ENCODE data around the gene PCDHGA9. TPM values are rescaled to one million over a fixed set of nuclear protein-coding genes. Genes with fewer than 3 reads are reported as not detected.
"Not testable (repeated sequence)": the region's sequence is repeated elsewhere in the genome, so short reads cannot be mapped to it uniquely, and the experiment has no call there.

PCDHGA9 gene
- total RNA-seq, 2 donors from 2014 or later: 4.9 to 8.2 TPM

DNA sequence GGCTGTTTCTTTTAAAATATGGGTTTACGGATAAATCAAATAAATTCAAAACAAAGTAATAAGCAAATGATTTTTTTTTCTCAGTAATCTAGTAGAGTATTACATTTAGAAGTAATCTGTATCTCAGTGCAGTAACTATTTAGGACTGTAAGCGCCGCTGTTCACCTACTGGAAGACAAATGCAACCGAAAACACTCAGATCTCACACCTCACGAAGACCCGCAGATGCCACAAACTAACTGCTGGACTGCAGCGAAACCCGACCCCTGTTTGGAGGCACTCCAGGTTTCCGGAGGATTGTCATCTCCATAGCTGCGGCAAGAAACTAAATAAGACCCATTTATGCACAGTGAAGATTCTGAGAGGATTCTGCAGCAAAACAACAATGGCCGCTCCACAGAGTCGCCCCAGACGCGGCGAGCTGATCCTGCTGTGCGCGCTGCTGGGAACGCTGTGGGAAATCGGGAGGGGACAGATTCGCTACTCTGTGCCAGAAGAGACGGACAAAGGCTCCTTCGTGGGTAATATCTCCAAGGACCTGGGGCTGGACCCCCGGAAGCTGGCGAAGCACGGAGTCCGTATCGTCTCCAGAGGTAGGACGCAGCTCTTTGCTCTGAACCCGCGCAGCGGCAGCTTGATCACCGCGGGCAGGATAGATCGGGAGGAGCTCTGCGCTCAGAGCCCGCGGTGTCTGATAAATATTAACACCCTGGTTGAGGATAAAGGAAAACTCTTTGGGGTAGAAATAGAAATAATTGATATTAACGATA is 10.0 kb upstream of the PCDHGA9 start, which contains the start of gene PCDHGA8:
PCDHGA8 (plus strand) TSS at position 205 of the 770 bp plus-strand sequence; CDS start at position 386, 181 bp downstream.
- no peak within 1 kb of the TSS for H3K4me3 ChIP-seq
- intact Hi-C loops (cut with DNase I): no loop called here
- TF ChIP-seq POLR2A (IDR thresholded peaks at IDR 0.05): no peak
- TF ChIP-seq, protein P1, sequence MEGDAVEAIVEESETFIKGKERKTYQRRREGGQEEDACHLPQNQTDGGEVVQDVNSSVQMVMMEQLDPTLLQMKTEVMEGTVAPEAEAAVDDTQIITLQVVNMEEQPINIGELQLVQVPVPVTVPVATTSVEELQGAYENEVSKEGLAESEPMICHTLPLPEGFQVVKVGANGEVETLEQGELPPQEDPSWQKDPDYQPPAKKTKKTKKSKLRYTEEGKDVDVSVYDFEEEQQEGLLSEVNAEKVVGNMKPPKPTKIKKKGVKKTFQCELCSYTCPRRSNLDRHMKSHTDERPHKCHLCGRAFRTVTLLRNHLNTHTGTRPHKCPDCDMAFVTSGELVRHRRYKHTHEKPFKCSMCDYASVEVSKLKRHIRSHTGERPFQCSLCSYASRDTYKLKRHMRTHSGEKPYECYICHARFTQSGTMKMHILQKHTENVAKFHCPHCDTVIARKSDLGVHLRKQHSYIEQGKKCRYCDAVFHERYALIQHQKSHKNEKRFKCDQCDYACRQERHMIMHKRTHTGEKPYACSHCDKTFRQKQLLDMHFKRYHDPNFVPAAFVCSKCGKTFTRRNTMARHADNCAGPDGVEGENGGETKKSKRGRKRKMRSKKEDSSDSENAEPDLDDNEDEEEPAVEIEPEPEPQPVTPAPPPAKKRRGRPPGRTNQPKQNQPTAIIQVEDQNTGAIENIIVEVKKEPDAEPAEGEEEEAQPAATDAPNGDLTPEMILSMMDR (IDR thresholded peaks at IDR 0.05): peak in 1 of 7 experiments; percentile 8
- no peak for DNase-seq
- H3K36me3 ChIP-seq (replicated peaks in 1 of 2; ENCODE audit: insufficient read depth in 1 of 2, low read depth in 2 of 2): no peaks in the 10 kb centered on the region
- WGBS, 2 donors: 20 to 32% methylated on average over 37 to 38 of the region's 38 CpGs
- no peak within 1 kb of the TSS for H3K27ac ChIP-seq
- peaks cover 0 to 67% (median 21%) of the 10 kb centered on the region in 3 donors for H3K9me3 ChIP-seq
- H3K4me1 ChIP-seq: no peaks in the 10 kb centered on the region
- no peaks in the 10 kb centered on the region for H3K27me3 ChIP-seq
- ATAC-seq: no peak

DNA sequence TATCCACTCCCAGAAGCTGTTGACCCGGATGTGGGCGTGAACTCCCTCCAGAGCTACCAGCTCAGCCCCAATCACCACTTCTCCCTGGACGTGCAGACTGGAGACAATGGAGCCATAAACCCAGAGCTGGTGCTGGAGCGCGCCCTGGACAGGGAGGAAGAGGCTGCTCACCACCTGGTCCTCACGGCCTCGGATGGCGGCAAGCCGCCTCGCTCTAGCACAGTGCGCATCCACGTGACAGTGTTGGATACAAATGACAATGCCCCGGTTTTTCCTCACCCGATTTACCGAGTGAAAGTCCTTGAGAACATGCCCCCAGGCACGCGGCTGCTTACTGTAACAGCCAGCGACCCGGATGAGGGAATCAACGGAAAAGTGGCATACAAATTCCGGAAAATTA is 9.3 kb upstream of the PCDHGA9 start:
- H3K27ac ChIP-seq: no peak overlapping the region
- TF ChIP-seq, protein P1 (IDR thresholded peaks at IDR 0.05): no peak
- no peak for TF ChIP-seq POLR2A (IDR thresholded peaks at IDR 0.05)
- no peaks in the 10 kb centered on the region for H3K36me3 ChIP-seq (replicated peaks in 1 of 2; ENCODE audit: insufficient read depth in 1 of 2, low read depth in 2 of 2)
- no peak for ATAC-seq
- no peak overlapping the region for H3K4me3 ChIP-seq
- 22 to 42% methylated on average over 21 of the region's 21 CpGs for WGBS, 2 donors
- no peaks in the 10 kb centered on the region for H3K4me1 ChIP-seq
- intact Hi-C loops (cut with DNase I): no loop called here
- peaks cover 0 to 66% (median 21%) of the 10 kb centered on the region in 3 donors for H3K9me3 ChIP-seq
- DNase-seq: no peak
- no peaks in the 10 kb centered on the region for H3K27me3 ChIP-seq

DNA sequence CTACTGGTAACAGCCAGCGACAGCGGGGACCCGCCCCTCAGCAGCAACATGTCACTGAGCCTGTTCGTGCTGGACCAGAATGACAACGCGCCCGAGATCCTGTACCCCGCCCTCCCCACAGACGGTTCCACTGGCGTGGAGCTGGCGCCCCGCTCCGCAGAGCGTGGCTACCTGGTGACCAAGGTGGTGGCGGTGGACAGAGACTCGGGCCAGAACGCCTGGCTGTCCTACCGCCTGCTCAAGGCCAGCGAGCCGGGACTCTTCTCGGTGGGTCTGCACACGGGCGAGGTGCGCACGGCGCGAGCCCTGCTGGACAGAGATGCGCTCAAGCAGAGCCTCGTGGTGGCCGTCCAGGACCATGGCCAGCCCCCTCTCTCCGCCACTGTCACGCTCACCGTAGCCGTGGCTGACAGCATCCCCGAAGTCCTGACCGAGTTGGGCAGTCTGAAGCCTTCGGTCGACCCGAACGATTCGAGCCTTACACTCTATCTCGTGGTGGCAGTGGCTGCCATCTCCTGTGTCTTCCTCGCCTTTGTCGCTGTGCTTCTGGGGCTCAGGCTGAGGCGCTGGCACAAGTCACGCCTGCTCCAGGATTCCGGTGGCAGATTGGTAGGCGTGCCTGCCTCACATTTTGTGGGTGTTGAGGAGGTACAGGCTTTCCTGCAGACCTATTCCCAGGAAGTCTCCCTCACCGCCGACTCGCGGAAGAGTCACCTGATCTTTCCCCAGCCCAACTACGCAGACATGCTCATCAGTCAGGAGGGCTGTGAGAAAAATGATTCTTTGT is 8.0 kb upstream of the PCDHGA9 start:
- intact Hi-C loops (cut with DNase I); H3K4me3 ChIP-seq; ATAC-seq; H3K27me3 ChIP-seq; H3K4me1 ChIP-seq; DNase-seq; H3K27ac ChIP-seq; H3K36me3 ChIP-seq (replicated peaks in 1 of 2; ENCODE audit: insufficient read depth in 1 of 2, low read depth in 2 of 2): not testable (repeated sequence)
- 29 to 35% methylated on average over 7 to 40 of the region's 53 CpGs for WGBS, 2 donors
- peaks cover 0 to 63% (median 17%) of the 10 kb centered on the region in 3 donors for H3K9me3 ChIP-seq

DNA sequence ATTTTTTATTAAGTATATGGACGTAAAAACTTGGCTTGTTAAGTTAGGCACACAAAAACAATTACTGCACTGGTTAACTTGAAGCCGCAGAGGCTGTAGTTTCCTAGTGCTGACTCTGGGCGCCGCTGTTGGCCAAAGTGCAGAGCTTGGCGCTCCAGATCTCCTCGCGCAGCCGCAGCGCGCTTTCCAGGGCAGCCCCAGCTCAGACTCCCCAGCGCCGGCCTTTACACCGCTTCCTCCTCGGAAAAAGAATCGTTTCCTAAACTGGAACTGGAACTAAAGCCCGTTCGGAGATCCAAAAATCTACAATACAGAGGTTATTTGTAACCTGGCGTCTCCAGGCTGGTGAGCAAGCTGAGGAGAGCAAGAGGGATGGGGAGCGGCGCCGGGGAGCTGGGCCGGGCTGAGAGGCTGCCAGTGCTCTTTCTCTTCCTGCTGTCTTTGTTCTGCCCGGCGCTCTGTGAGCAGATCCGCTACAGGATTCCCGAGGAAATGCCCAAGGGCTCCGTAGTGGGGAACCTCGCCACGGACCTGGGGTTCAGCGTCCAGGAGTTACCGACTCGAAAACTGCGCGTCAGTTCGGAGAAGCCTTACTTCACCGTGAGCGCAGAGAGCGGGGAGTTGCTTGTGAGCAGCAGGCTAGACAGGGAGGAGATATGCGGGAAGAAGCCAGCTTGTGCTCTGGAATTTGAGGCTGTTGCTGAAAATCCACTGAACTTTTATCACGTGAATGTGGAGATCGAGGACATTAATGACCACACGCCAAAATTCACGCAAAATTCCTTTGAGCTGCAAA is 4.6 kb upstream of the PCDHGA9 start, which contains the start of gene PCDHGB5:
PCDHGB5 (plus strand) TSS at position 192 of the 796 bp plus-strand sequence; CDS start at position 373, 181 bp downstream.
- intact Hi-C loops (cut with DNase I); H3K4me3 ChIP-seq; H3K36me3 ChIP-seq (replicated peaks in 1 of 2; ENCODE audit: insufficient read depth in 1 of 2, low read depth in 2 of 2); H3K27me3 ChIP-seq; H3K4me1 ChIP-seq: not testable (repeated sequence)
- peak in 1 of 3 donors; percentile 9 for TF ChIP-seq POLR2A (IDR thresholded peaks at IDR 0.05)
- TF ChIP-seq, protein P1 (IDR thresholded peaks at IDR 0.05): peak; percentile 18 to 60 (median 52)
- Histone ChIP-seq H3K9me3 (peaks cover 0 to 63% (median 14%) of the 10 kb centered on the region in 3 donors), H3K27ac (peak within 1 kb of the TSS in 1 of 4 donors; percentile 21)
- ATAC-seq (peak; percentile 85), DNase-seq (peak; percentile 40 to 63 (median 54))
- 3 to 4% methylated on average over 19 to 26 of the region's 43 CpGs for WGBS, 2 donors

Measured in body of pancreas (tissue), 4 donors.